NCI-H510A (cell line): ENCODE results near the gene VWA8.
A peak's percentile ranks its signal among the peaks of the same experiment; 100 is the strongest.

Source experiments
- DNase-seq: peaks from one replicate; lab custom pipeline; 2025; lab: John Stamatoyannopoulos, UW

Gene VWA8

DNA sequence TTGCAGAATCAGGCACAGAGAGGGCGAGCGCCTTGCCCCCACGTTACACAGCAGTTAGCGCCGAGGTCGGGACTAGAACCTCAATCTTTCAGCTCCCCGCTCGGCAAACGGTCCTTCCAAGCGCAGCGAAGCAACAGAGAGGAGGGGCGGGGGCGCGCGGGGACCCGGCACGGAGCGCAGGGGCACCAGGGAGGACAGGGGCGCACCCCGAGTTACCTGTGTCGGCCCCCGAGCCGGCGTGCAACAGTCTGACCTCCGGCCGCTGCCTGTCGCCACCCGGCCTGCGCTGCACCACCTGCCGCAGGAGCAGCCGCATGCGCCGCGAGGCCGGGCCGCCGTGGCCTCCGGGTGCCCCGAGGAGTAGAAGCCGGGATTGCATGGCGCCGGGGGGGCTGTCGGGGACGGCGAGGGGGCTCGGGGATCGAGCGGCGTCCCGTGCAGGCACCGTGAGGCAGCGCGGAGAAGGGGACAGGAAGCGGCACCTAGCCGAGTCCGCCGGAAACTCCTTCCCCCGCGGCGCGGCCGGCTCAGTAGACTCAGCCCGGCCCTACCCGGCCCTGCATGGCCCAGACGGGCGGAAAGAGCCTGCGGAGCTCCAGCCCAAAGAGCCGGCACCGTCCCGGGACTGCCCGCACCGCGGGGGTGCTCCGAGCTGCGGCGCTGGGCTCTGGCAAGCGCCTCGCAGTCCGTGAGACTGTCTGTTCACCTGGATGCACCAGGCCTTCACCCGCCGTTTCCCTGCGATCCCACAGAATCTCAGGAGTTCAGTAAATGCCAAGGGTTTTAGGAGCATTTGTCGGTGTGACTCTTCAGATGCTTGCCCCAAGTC lies at the start of gene VWA8:
VWA8 (minus strand) TSS at position 473 of the 829 bp plus-strand sequence; CDS start at position 379, 94 bp downstream.
- peak; percentile 6 for DNase-seq

DNA sequence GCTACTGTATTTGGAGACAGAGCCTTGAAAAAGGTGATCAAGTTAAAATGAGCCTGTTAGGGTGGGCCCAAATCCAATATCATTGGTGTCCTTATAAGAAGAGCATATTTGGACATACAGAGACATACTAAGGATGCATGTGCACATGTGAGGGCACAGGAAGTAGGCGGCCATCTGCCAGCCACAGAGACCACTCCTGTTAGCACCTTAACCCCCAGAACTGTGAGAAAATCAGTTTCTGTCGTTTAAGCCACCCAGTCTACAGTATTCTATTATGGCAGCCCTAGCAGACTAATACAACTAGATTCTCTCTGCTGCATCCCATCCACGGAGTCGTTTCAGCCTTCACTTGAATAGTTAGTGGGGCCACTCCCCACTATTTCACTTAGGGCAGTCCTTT lies 48.1 kb upstream of the VWA8 start:
- DNase-seq, result no peak

DNA sequence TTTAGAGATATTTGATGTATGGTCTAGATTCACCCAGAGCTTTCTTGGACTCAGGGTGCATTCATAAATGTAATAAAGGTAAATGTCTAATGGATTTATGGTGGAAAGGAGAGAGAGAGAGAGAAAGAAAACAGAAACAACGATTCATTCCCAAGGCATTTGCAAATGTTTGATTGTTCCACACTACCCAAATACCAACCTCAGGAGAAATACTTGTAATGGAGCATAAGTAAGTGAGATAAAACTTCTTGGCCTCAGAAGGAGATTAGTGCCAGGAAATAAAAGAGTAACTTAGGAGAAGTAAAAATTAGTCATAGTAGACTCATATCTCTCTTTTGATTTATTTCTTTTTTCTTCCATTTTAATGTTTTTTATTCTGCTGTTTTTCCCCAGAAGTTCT lies 46.9 kb upstream of the VWA8 start:
- no peak for DNase-seq

DNA sequence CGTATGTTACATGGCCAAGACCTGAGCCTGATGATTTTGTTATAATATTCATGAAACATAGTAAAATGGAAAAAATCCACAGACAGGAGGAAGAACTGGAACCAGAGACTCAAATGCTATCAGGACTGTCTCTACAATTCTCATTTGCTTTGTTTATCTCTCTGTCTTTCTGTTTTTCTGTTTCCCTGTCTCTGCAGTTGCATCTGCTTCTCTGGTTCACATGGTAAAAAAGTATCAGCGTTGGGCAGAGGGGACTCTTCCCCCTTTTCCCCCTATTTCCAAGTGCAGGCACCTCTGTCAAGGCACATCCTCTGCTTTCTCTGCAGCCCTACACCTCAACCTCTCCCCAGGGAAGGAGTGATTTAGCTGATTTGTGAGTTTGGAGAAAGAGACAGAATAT lies 41.2 kb upstream of the VWA8 start:
- DNase-seq, result no peak

DNA sequence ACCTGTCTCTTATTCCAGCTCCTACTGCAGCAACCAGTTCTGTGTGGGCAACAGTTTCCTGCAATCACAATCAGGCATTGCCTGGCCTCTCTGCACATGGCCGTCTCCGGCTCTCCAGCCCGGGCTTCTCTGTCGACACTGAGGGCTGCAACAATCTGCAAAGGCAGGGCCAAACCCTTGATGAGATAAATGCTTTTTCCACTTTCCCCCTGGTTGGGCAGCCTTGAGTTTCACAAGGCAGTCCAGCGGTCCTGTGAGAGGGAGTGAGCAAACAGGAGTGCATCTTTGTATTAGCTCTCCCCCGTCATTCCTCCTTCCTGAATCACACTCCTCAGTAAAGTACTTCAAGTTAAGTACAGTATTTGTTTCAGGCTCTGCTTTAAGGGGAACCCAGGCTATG lies 40.7 kb upstream of the VWA8 start:
- DNase-seq, result no peak

DNA sequence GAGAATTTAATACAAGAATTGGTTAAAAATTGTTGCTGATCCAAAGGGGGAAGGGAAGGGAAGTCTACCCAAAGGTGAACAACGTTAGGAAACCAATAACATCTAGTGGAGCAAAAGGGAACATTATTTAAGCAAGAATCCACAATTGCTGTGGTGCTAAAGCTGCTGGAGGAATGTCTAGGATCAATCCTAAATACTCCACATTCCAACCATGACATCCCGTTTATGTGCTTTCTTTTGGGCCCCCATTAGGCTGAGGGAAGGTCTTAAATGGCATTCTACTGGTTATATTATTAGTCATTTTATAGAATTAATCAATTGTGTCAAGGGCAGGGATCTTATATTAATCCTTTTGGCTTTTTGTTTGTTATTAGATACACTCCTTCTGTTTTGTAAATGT lies 39.9 kb upstream of the VWA8 start:
- no peak for DNase-seq

DNA sequence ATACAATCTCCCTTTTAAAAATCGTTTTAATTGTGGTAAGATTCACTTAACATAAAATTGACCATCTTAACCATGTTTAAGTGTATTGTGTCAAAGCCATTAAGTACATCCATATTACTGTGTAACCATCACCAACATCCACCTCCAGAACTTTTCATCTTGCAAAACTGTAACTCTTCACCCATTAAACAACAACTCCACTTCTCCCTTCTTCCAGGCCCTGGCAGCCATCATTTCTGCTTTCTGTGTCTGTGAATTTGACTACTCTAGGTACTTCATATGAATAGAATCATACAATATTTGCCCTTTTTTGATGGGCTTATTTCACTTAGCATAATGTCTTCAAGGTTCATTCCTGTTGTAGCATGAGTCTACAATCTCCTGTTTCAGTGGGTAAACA lies 36.5 kb upstream of the VWA8 start:
- no peak for DNase-seq

DNA sequence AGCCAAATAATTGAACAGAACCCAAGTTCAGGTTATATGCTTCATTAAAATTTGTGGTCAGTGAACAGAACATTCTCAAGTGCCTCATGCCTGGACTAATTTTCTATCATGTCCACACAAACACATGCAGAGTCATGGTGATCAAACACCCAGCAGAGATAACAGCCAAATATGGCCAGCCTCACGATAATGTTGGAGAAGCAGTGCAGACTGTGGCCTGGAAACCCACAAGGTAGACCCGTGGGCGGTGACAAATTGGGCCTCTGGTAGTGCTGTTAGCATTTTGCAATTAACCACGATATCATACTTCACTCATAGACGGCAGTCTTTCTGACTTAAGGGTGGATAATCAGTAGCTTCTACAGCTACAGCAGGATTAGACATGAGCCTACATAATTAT lies 35.0 kb upstream of the VWA8 start:
- DNase-seq, result no peak

DNA sequence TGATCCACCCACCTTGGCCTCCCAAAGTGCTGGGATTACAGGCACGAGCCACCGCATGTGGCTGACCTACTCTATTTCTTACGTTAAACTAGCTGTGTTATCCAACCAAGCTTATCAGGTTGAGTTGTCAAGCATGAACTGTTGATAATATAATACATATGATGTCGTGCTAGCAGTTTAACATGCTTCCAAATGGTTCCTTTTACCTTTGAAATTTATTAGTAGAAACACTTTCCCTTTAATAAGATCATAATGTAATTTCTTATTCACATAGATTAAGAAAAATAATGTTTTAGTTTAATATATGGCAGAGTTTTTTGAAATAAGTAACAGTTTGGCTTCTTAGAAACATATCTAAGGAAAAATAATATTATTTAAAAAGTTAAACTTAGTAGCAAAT lies 34.4 kb upstream of the VWA8 start:
- no peak for DNase-seq

DNA sequence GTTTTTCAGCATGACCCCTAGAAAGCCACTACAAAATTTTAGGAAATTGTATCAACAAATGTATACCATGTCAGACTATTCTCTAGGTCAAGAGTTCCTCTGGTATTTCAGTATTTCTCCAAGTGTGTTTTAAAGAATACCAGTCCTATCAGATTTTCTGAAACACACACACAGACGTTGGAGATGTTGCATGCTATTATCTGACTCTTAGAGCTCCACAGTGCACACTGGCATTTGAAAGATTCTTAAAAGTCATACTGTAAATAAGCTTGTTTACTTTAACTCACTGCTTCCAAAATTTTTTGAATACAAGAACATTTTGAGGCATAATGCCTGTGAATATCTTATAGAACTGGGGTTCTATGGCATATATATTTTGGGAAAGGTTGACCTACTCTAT lies 33.8 kb upstream of the VWA8 start:
- no peak for DNase-seq

DNA sequence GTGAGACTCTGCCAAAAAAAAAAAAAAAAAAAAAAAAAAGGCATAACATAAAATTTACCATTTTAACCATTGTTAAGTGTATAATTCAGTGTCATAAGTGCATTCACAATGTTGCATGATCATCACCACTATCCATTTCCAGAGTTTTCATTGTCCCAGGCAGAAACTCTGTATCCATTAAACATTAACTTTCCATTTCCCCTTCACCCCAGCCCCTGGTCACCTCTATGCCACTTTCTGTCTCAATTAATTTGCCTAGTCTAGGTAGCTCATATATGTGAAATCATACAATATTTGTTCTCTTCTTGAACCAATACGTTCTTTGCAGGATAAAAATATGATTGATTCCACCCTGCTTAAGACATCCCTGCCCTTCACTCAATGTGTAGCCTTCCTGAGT lies 31.0 kb upstream of the VWA8 start:
- DNase-seq, result no peak

DNA sequence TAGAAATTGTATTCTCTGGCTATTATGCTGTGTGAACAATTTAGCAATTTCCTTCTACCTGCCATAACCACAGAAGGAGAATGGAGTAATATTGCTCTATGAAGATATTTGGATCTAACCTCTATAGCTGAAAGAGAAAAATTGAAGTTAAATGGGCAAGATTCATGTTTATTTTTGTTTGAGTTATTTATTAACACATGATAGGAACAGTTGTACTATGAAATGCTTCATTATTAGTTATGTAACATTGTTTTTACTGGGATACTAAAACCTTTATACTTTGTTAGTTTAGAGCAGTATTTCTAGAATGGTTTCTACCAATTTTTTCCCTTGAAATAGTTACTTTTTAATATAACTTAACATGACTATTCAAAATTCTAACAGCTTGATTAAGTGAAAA lies 27.3 kb upstream of the VWA8 start:
- no peak for DNase-seq

DNA sequence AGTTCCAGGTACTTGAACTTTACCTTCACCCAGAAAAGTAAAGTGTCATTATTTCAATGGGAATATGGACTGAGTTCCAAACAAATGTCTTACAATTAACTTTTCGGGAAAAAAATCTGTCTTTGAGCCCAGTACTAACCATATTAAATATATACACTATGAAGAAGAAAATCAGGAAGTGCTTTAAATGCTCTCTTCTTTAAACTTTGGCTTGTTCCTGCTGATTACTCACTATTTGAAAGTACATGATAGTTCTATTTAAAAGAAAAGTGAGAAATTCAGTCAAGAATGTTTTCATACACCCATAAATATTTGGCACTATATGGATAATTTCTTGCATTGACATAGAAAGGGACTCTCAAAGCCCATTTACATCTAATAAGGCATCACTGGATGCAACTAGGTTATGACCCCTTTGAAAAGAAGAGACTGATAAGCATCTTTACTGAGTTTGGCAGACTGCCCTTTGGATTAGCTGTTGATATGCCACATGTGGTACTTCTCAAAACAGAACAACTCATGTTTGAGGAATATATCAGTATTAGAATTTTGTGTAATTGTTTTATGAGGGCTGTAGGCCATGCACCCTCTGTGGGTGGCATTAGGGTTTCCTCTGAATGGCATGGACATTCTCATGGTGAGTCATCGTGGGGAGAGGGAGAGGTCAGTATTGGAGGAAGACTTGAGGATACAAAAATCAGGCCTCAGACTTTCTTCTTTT lies 25.0 kb upstream of the VWA8 start:
- no peak for DNase-seq

DNA sequence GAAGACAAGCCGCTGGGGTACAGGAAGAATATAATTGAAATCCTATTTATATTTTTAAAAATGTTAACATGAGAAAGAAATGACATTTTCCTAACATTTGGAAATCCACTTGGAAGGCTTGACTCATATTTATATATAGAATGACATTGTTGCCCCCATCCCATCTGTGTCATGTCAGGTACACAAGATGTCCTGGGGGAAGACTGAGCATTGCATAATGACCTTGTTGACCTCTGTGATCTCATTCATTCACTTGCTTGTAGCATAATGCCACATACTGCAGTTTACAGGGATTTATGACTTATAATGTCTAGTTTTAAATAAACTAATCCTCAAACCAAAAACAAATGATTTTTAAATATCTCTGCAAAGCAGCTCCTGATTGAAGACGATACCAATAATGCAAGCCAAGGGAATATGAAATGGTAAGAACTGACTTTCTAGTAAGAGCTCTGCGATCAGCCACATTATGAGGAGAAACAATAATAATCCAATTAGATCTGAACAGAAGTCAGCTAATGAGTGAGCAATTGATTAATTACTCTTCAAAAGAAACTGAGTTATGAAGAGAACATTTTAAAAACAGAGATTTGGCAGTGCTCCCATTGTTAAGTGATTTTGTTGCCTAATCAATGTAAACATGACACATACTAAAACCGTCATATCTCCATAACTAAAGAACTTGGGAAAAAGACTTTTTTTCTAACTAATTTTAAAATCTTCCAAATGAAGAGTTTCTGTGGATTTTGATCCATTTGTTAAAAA lies 21.2 kb upstream of the VWA8 start:
- DNase-seq, result no peak

DNA sequence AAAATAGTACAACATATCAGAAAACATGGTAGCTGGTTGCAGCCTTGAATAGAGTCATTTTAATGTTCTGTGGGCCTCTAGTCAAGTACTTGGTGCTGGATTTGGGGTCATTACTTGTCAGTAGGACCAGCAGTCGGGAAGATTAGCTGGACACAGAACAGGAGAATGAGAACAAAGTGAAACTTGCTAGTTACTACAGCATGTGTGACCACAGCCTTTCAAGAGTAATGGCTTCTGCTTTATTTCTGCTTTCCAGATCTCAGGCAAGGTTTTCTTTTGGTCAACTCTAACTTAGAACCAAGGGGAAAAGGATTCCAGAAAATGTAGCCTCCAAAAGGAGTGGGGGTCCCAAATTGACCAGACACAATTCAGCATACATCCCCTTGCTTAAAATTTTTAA lies 17.1 kb upstream of the VWA8 start:
- DNase-seq, result no peak

DNA sequence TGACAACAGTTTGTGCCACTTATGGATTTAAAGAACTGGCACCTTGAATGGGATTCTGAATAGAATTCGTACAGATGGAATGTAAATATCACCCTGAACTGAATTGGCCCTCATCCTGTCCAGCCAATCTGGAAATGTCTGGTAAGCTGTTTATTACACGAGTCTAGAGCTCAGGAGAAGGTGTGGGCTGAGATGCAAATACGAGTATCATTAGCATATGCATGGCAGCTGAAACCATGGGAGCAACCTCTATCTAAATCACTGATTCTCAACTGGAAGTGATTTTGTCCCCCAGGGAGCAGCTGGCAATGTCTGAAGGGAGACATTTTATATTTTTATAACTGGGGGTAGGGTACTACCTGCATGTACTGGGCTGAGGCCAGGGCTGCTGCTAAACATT lies 15.6 kb upstream of the VWA8 start:
- no peak for DNase-seq

DNA sequence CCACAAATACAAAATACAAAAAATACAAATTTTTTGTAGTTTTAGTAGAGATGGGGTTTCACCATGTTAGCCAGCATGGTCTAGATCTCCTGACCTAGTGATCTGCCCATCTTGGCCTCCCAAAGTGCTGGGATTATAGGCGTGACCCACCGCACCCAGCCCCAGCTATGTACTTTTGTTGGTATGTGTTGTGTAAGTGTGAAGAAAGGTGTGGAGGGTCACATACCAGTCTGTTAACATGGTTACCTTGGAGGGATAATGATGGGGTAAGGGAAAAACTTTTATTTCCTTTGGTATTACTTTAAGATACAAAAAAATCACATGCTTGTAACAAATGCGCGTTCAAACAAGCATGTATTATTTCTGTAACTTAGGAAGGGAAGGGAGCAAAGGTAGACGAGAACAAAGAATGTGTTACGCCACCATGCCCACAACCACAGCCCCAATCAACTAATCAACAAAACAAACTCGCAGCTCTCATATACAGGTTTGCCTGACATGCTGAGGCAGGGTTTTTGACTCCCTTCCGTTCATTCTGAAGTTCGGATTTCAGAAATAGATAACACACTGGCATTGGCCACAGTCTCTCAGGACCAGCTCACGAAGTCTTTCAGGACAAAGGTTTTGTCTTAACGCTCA lies 13.5 kb upstream of the VWA8 start:
- DNase-seq, result no peak

DNA sequence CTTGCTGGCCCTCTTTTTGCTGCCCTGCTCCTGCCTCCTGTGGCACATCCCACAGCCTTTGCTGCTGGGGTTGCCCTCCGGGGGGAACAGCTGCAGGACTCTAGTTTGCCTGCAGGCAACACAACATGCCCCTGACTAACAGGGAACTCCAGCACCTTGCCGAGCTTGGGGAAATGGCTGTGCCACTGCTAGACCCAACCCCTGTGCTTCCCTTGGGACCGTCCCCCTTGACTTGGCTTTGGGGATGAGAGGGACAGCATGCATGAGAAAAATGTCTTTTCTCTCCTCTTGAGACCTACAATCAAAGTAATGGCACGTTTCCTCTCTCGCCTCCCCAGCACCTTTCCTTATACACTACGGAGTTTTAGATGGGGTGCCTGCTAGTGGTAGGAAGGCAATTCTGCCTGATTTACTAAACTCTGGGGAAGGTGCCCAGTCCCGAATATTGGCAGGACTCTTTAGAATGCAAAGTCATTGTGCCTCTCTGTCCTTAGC lies 12.4 kb upstream of the VWA8 start:
- no peak for DNase-seq

DNA sequence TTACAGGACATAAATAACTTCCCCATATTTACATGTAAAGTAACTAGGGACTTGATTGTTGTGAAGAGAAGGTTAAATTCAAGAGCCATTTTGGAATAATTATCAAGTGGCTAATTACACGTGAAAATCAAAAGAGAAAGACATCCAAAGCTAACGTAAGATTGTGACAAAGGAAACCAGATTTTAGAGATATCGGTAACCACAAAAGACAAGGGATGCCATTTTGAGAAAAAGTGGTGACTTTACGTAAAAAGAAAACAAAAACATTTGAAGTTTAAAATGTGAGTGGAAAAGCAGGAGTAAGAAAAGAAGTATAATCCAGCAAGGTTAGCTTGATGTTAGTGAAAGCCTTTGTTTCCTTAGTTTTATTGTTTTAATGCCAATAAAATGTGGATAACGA lies 10.9 kb upstream of the VWA8 start:
- DNase-seq, result no peak

DNA sequence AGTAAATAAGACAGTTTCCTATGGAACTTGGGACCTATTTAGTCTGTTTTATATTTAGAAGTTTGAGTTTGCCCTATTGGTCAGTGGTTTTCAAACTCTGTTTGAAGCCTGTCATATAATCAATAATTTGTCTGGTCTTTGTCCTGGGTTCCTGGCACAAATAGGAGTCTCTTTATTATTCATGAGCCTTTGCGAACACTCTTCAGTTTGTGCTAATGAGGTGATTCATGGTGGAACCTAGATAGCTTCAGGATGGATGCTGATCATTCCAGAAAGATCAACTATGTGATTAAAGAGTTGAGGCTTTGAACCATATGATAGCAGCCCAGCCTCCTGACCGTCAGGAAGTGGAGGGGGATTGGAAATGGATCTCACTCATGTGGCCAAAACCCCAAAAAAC lies 10.0 kb upstream of the VWA8 start:
- DNase-seq, result no peak

DNA sequence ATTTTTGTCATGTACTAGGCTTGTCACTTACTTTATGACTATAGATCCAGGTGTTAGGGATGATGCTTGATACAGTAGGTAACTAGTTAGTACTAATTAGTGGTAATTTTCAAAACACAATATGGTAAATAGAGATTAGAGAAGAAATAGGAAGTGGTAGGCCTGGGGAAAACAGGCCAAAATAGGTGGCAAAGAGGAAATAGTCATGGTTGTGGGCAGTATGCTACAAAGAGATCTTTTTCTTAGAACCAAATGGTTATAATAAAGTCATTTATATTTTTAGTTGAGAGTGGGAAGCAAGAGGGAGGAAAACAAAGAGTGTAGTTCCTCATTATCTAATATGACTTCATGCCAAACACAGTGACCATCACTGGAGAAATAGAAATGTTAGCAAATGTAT lies 9.1 kb upstream of the VWA8 start:
- no peak for DNase-seq

DNA sequence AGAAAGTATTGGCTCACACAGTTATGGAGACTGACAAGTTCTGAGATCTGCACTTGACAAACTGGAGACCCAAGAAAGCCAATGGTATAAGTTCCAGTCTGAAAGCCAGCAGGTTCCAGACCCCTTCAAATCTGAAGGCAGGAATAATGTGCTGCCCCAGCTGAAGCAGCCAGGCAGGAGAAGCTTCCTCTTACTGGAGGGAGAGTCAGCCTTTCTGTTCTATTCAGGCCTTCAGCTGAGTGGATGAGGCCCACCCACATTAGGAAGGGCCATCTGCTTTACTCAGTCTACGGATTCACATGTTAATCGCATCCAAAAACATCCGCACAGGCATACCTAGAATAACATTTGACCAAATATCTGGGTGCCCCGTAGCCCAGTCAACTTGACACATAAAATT lies 8.2 kb upstream of the VWA8 start:
- no peak for DNase-seq
